GM12878 (cell line): ENCODE results near the gene C16orf78. TPM values are rescaled to one million over a fixed set of nuclear protein-coding genes. Genes with fewer than 3 reads are reported as not detected.

Experiments used
- ATAC-seq: fragments of 200-7000 bp; cut with Tn5 transposase; 3 replicates; pipeline ENCODE4 v1.9.1; 2020; ENCODE audit warnings: mild to moderate bottlenecking, moderate library complexity
- BruUV-seq: library from RNA; stranded (reverse); fragments of 400-500 nt; replicated peaks from 2 replicates; lab custom pipeline; 2021; lab: Mats Ljungman, UMichigan
- CTCF ChIA-PET: fragments of 300-600 bp; sonication (Branson Sonifier 250); formaldehyde crosslinking; extraction: SDS; loops from one replicate; lab custom pipeline; 2021; ENCODE audit warnings: inconsistent platforms; lab: Yijun Ruan, JAX
- POLR2A ChIA-PET: fragments of 350-600 bp; formaldehyde crosslinking; extraction: SDS; loops from one replicate; lab custom pipeline; 2021; ENCODE audit warnings: inconsistent platforms; lab: Charles Lee
- RAD21 ChIA-PET: fragments of 300-600 bp; sonication (Branson Sonifier 250); formaldehyde crosslinking; loops from one replicate; lab custom pipeline; 2023; ENCODE audit warnings: antibody characterized with exemption; ENCODE audit not compliant: unreplicated experiment; lab: Charles Lee
- SMC1A ChIA-PET: fragments of 300-600 bp; sonication (Branson Sonifier 250); formaldehyde crosslinking; loops from one replicate; lab custom pipeline; 2023; ENCODE audit not compliant: unreplicated experiment, uncharacterized antibody; lab: Charles Lee
- DNase-seq: peaks from one replicate; pipeline ENCODE4 v3.0.0-alpha.2; 2011; ENCODE audit warnings: low read depth, low spot score
- FAIRE-seq: peaks from 3 replicates; lab custom pipeline; 2011; peaks lifted over from hg19 to GRCh38; lab: Jason Lieb, UNC
- H2AFZ ChIP-seq: 2 replicates; pipeline ENCODE4 v1.6.0; 2011; ENCODE audit warnings: low read depth, low read length, control low read depth; ENCODE audit not compliant: control insufficient read depth
- H3K27ac ChIP-seq: 2 replicates; pipeline ENCODE4 v1.5.1; 2011; ENCODE audit warnings: control low read depth; ENCODE audit not compliant: control insufficient read depth, insufficient read depth
- H3K27me3 ChIP-seq, 2 experiments: replicated peaks in 1 of 2; 2 replicates each; pipeline versions ENCODE4 v1.6.0 to v1.6.1; 2011; ENCODE audit warnings: low read length in 1 of 2; ENCODE audit not compliant: control insufficient read depth in 2 of 2, insufficient read depth in 2 of 2
- H3K36me3 ChIP-seq, 2 experiments: 2 replicates each; pipeline ENCODE4 v1.5.1; 2011; ENCODE audit warnings: low read length in 1 of 2; ENCODE audit not compliant: control insufficient read depth in 2 of 2, insufficient read depth in 2 of 2
- H3K4me1 ChIP-seq: 2 replicates; pipeline ENCODE4 v1.6.1; 2011; ENCODE audit warnings: mild to moderate bottlenecking, low read length, moderate library complexity, mixed read lengths; ENCODE audit not compliant: control insufficient read depth, insufficient read depth
- H3K4me2 ChIP-seq: 2 replicates; pipeline ENCODE4 v1.6.0; 2011; ENCODE audit warnings: control low read depth; ENCODE audit not compliant: control insufficient read depth, insufficient read depth
- H3K4me3 ChIP-seq: fragments of 200-600 bp; sonication (generic); 2 replicates; pipeline ENCODE4 v1.5.1; 2016
- H3K79me2 ChIP-seq: 2 replicates; pipeline ENCODE4 v1.6.0; 2011; ENCODE audit warnings: low read length; ENCODE audit not compliant: control insufficient read depth, insufficient read depth
- H3K9ac ChIP-seq: 2 replicates; pipeline ENCODE4 v1.8.0; 2011; ENCODE audit warnings: low read length, control low read depth, mixed read lengths; ENCODE audit not compliant: control insufficient read depth, insufficient read depth
- H3K9me3 ChIP-seq: replicated peaks from 3 replicates; pipeline ENCODE4 v1.5.1; 2011; ENCODE audit warnings: mild to moderate bottlenecking, low read length; ENCODE audit not compliant: control insufficient read depth, insufficient read depth
- H4K20me1 ChIP-seq: 2 replicates; pipeline ENCODE4 v1.6.0; 2011; ENCODE audit not compliant: control insufficient read depth, insufficient read depth
- E2F8 ChIP-seq: fragments of 450-650 bp; IDR thresholded peaks from 2 replicates; pipeline ENCODE4 v1.6.1; 2018; ENCODE audit warnings: mild to moderate bottlenecking, low read depth, moderate library complexity; ENCODE audit not compliant: partially characterized antibody
- KAT2A ChIP-seq: conservative IDR thresholded peaks from 2 replicates; pipeline ENCODE4 v1.6.1; 2011; ENCODE audit warnings: low read depth, low read length; ENCODE audit not compliant: control insufficient read depth
- PAX5 ChIP-seq: IDR thresholded peaks from 2 replicates; pipeline ENCODE4 v1.6.1; 2011; ENCODE audit warnings: low read depth, low read length, borderline replicate concordance
- RB1 ChIP-seq: fragments of 450-650 bp; formaldehyde crosslinking; IDR thresholded peaks from 2 replicates; pipeline ENCODE4 v1.6.1; 2017; ENCODE audit warnings: mild to moderate bottlenecking, borderline replicate concordance
- YBX1 ChIP-seq: fragments of 450-650 bp; IDR thresholded peaks from 2 replicates; pipeline ENCODE4 v1.6.1; 2016; ENCODE audit warnings: antibody characterized with exemption
- ZNF687 ChIP-seq: fragments of 450-650 bp; IDR thresholded peaks from 2 replicates; pipeline ENCODE4 v1.6.1; 2017; ENCODE audit warnings: mild to moderate bottlenecking, moderate library complexity
- WGBS: methylation state at CpG from one replicate; pipeline ENCODE4 v1.1.6; 2016; ENCODE audit warnings: low lambda C conversion rate; ENCODE audit not compliant: insufficient replicate concordance, insufficient coverage; ENCODE audit errors: missing lambda C conversion rate; 5-methylcytosine and 5-hydroxymethylcytosine counted together
- in situ Hi-C: fragments of 300-500 bp; cut with MboI; formaldehyde crosslinking; loops from 9 replicates; pipeline ENCODE4 v1.14.3; 2018; ENCODE audit warnings: mixed read lengths
- intact Hi-C: fragments of 100-400 bp; cut with micrococcal nuclease; formaldehyde crosslinking; loops from one replicate; pipeline ENCODE4 v1.14.2; 2022; ENCODE audit not compliant: unreplicated experiment
- polyA plus RNA-seq, 11 experiments: library from polyadenylated mRNA; depleted of rRNA in 4 of 11; unstranded in 6 of 11; stranded (reverse) in 5 of 11; fragments of >200 nt; fragmentation: Nextera tagmentation in 4 of 11; fragmentation: Illumina TruSeq in 1 of 11; extraction: Ambion mirVana in 4 of 11; extraction: Trizol in 1 of 11; gene quantifications; 1 replicate in 1 of 11; 2 replicates in 10 of 11; pipeline versions ENCODE4 v1.2.1 to v1.2.3, GENCODE V29; 2011 to 2016; ENCODE audit warnings: inconsistent platforms in 2 of 11, missing spikeins in 2 of 11, low read depth in 1 of 11
- total RNA-seq, 4 experiments: library from RNA; depleted of rRNA in 3 of 4; stranded (reverse); fragments of >200 nt in 3 of 4; fragmentation: Illumina TruSeq in 1 of 4; extraction: Trizol in 1 of 4; gene quantifications; 2 replicates each; pipeline versions ENCODE4 v1.2.1 to v1.2.3, GENCODE V29; 2013 to 2021

The C16orf78 gene
- total and polyA plus RNA-seq, 10 of the 15 experiments (the other 5 are each of a cell fraction or from before 2014, with no cell fraction given) = not detected

- RAD21 ChIA-PET = no interaction called here
- Histone ChIP-seq H3K4me2 (no peak overlapping the region), H3K27me3 (no peaks in the 10 kb centered on the region), H3K27ac (no peak overlapping the region), H3K36me3 (no peaks in the 10 kb centered on the region), H3K4me3 (no peak overlapping the region), H3K9me3 (no peaks in the 10 kb centered on the region), H3K4me1 (peaks cover 20% of the 10 kb centered on the region), H3K9ac (no peak overlapping the region), H3K79me2 (no peaks in the 10 kb centered on the region), H2AFZ (no peak overlapping the region; the same call in 1 of the 2 replicates), H4K20me1 (no peaks in the 10 kb centered on the region)
- no peak for TF ChIP-seq KAT2A
- no peak for TF ChIP-seq YBX1
- no peak for TF ChIP-seq ZNF687
- TF ChIP-seq E2F8 = no peak
- TF ChIP-seq RB1 = no peak
- no peak for TF ChIP-seq PAX5
- intact Hi-C loops (no loop called here), in situ Hi-C loops (no loop called here)
- ATAC-seq (no peak), FAIRE-seq (no peak), DNase-seq (no peak)
- SMC1A ChIA-PET = no interaction called here
- CTCF ChIA-PET = interaction anchor here (0.9 to 1.6 kb wide), 2 partner anchors 35 to 150 kb away, joined by 3 to 4 read pairs; no protein-coding TSS in a partner anchor
- BruUV-seq = no TSS peak
- POLR2A ChIA-PET = no interaction called here
- 59% methylated on average over 5 of the region's 5 CpGs for WGBS
These were observed 69.2 kb downstream of the C16orf78 start for GRCh38 chr16:49442805-49443204.
